OCI-LY1 (cell line): ENCODE measurements around the gene GNB4.
A peak's percentile ranks its signal among the peaks of the same experiment; 100 is the strongest.

ENCODE experiments used
- H2AFZ ChIP-seq: fragments of 200-600 bp; sonication (generic), shearing (Covaris generic); 2 replicates; pipeline ENCODE4 v1.6.0; 2014; ENCODE audit warnings: antibody characterized with exemption, mild to moderate bottlenecking, low read length
- H3F3A ChIP-seq: fragments of 200-600 bp; sonication (generic), shearing (Covaris generic); 2 replicates; pipeline ENCODE4 v1.6.0; 2014; ENCODE audit warnings: mild to moderate bottlenecking, antibody characterized with exemption, low read length, moderate library complexity; ENCODE audit not compliant: insufficient read depth
- H3K27ac ChIP-seq: fragments of 200-600 bp; sonication (generic); 2 replicates; pipeline ENCODE4 v1.5.1; 2014; ENCODE audit warnings: low read length, mixed run types, mild to moderate bottlenecking, low read depth; ENCODE audit not compliant: poor library complexity, severe bottlenecking
- H3K27me3 ChIP-seq: fragments of 200-600 bp; sonication (generic); 2 replicates; pipeline ENCODE4 v1.6.0; 2014; ENCODE audit warnings: antibody characterized with exemption, mild to moderate bottlenecking, low read length, moderate library complexity; ENCODE audit not compliant: insufficient read depth
- H3K36me3 ChIP-seq: fragments of 200-600 bp; sonication (generic); 2 replicates; pipeline ENCODE4 v1.6.1; 2014; ENCODE audit warnings: mild to moderate bottlenecking, antibody characterized with exemption, low read length, moderate library complexity, mixed read lengths; ENCODE audit not compliant: insufficient read depth
- H3K4me1 ChIP-seq: fragments of 200-600 bp; sonication (generic); 2 replicates; pipeline ENCODE4 v1.5.1; 2014; ENCODE audit warnings: mild to moderate bottlenecking, low read length, moderate library complexity; ENCODE audit not compliant: insufficient read depth, severe bottlenecking
- H3K4me2 ChIP-seq: fragments of 200-600 bp; sonication (generic), shearing (Covaris generic); 2 replicates; pipeline ENCODE4 v1.6.1; 2014; ENCODE audit warnings: low read length
- H3K4me3 ChIP-seq: fragments of 200-600 bp; sonication (generic); 2 replicates; pipeline ENCODE4 v1.5.1; 2014; ENCODE audit warnings: low read length, low read depth, mild to moderate bottlenecking, mixed read lengths; ENCODE audit not compliant: poor library complexity, severe bottlenecking
- H3K79me2 ChIP-seq: fragments of 200-600 bp; shearing (Covaris generic); 2 replicates; pipeline ENCODE4 v1.6.1; 2016; ENCODE audit warnings: mixed run types, low read length, mixed read lengths; ENCODE audit not compliant: insufficient read depth
- H3K9ac ChIP-seq: fragments of 200-600 bp; sonication (generic), shearing (Covaris generic); 2 replicates; pipeline ENCODE4 v1.6.1; 2014; ENCODE audit warnings: mild to moderate bottlenecking, low read length, mixed read lengths
- H3K9me2 ChIP-seq: fragments of 200-600 bp; sonication (generic), shearing (Covaris generic); 2 replicates; pipeline ENCODE4 v1.6.1; 2014; ENCODE audit warnings: low read depth, mild to moderate bottlenecking, low read length, mixed read lengths
- H3K9me3 ChIP-seq: fragments of 200-600 bp; shearing (Covaris generic); 2 replicates; pipeline ENCODE4 v1.6.1; 2014; ENCODE audit warnings: low read length, mixed read lengths
- H4K20me1 ChIP-seq: fragments of 200-600 bp; sonication (generic), shearing (Covaris generic); 2 replicates; pipeline ENCODE4 v1.6.0; 2016; ENCODE audit warnings: mild to moderate bottlenecking, low read length; ENCODE audit not compliant: insufficient read depth
- EZH2 ChIP-seq: fragments of 200-600 bp; sonication (generic), shearing (Covaris generic); IDR thresholded peaks from 2 replicates; pipeline ENCODE4 v1.8.0; 2017; ENCODE audit warnings: borderline replicate concordance, mixed run types, mild to moderate bottlenecking, antibody characterized with exemption, low read length, moderate library complexity, mixed read lengths
- TF ChIP-seq, protein P1 (sequence below): fragments of 200-600 bp; sonication (generic), shearing (Covaris generic); IDR thresholded peaks from 2 replicates; pipeline ENCODE4 v1.5.1; 2017; ENCODE audit warnings: mild to moderate bottlenecking, antibody characterized with exemption, low read length, moderate library complexity, mixed read lengths

The GNB4 gene

DNA sequence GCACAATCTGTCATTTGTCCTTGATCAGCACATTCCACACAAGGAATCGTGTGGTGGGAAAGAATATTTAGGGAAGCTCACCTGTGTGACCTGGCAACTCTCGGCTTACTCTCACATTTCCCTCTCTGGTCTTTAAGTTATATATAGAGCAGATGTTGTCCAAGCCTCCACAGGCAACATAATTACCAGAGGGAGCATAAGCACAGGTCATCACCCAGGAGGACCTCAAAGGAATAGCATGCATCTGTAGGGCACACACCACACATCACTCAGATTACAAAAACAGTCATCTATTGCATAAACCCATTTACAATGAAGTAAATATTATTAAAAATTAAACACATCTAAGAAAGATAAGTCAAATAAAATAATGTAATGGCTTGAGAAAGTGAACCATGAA, 36.5 kb downstream of the GNB4 start:
- no peak overlapping the region for H3K27ac ChIP-seq
- H3F3A ChIP-seq: no peaks in the 10 kb centered on the region
- H3K9me2 ChIP-seq: no peaks in the 10 kb centered on the region
- no peaks in the 10 kb centered on the region for H3K36me3 ChIP-seq
- H3K79me2 ChIP-seq: no peaks in the 10 kb centered on the region
- H3K4me1 ChIP-seq: no peaks in the 10 kb centered on the region
- H3K27me3 ChIP-seq: no peaks in the 10 kb centered on the region
- no peaks in the 10 kb centered on the region for H4K20me1 ChIP-seq
- no peak overlapping the region for H3K9ac ChIP-seq
- no peaks in the 10 kb centered on the region for H3K9me3 ChIP-seq
- no peak for TF ChIP-seq EZH2
- TF ChIP-seq, protein P1, sequence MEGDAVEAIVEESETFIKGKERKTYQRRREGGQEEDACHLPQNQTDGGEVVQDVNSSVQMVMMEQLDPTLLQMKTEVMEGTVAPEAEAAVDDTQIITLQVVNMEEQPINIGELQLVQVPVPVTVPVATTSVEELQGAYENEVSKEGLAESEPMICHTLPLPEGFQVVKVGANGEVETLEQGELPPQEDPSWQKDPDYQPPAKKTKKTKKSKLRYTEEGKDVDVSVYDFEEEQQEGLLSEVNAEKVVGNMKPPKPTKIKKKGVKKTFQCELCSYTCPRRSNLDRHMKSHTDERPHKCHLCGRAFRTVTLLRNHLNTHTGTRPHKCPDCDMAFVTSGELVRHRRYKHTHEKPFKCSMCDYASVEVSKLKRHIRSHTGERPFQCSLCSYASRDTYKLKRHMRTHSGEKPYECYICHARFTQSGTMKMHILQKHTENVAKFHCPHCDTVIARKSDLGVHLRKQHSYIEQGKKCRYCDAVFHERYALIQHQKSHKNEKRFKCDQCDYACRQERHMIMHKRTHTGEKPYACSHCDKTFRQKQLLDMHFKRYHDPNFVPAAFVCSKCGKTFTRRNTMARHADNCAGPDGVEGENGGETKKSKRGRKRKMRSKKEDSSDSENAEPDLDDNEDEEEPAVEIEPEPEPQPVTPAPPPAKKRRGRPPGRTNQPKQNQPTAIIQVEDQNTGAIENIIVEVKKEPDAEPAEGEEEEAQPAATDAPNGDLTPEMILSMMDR: no peak
- no peak overlapping the region for H3K4me2 ChIP-seq
- H3K4me3 ChIP-seq: no peak overlapping the region
- no peak overlapping the region for H2AFZ ChIP-seq

DNA sequence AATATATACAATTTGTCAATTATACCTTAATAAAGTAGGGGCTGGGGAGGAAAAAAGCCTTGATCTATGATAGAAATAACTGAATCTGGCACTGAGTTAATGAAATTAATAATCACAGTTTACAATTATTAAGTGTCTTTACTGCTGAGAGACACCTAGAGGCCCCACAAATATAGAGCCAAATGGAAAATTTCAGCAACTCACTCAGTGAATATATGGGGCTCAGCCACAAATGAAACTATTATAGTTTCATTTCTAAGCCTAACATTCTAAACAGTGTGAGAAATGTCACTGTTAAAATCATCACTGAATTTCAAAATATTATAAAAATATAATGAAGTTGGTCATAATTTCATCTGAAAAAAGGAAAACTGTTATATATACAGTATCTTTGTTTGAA, 40.3 kb downstream of the GNB4 start:
- Histone ChIP-seq H3K27me3 (no peaks in the 10 kb centered on the region), H3K36me3 (no peaks in the 10 kb centered on the region), H2AFZ (no peak overlapping the region), H3K4me3 (no peak overlapping the region), H3F3A (no peaks in the 10 kb centered on the region), H3K4me1 (no peaks in the 10 kb centered on the region), H3K4me2 (no peak overlapping the region), H3K79me2 (no peaks in the 10 kb centered on the region), H3K9ac (no peak overlapping the region), H3K9me3 (no peaks in the 10 kb centered on the region), H3K9me2 (no peaks in the 10 kb centered on the region), H4K20me1 (no peaks in the 10 kb centered on the region), H3K27ac (no peak overlapping the region)
- TF ChIP-seq EZH2: no peak
- TF ChIP-seq, protein P1: no peak

DNA sequence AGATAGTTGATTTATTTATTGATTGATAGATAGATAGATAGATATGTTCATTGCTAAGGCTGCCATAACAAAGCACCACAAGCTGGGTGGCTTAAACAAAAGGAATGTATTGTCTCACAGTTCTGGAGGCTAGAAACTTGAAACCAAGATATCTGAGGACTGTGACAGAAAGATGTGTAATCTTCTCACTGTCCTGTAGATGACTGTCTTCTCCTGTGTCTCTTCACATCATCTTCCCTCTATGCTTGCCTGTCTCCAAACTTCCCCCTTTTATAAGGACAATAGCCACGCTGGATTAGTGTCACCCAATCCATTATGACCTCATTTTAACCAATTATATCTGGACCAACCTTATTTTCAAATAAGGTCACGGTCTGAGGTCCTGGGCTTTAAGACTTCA, 40.9 kb downstream of the GNB4 start:
- H3K4me3 ChIP-seq: no peak overlapping the region
- H3K4me2 ChIP-seq: no peak overlapping the region
- H3K79me2 ChIP-seq: no peaks in the 10 kb centered on the region
- no peaks in the 10 kb centered on the region for H3K4me1 ChIP-seq
- no peaks in the 10 kb centered on the region for H3K36me3 ChIP-seq
- H3K9me3 ChIP-seq: no peaks in the 10 kb centered on the region
- TF ChIP-seq EZH2: no peak
- TF ChIP-seq, protein P1: peak; percentile 50; the same call in 1 of the 2 replicates
- no peaks in the 10 kb centered on the region for H4K20me1 ChIP-seq
- H3K9ac ChIP-seq: no peak overlapping the region
- H3K27ac ChIP-seq: no peak overlapping the region
- H3K27me3 ChIP-seq: no peaks in the 10 kb centered on the region
- H3K9me2 ChIP-seq: no peaks in the 10 kb centered on the region
- H2AFZ ChIP-seq: no peak overlapping the region
- no peaks in the 10 kb centered on the region for H3F3A ChIP-seq
